ENCODE data around the gene NSUN4.
A peak's percentile ranks its signal among the peaks of the same experiment; 100 is the strongest.
"Not testable (repeated sequence)": the region's sequence is repeated elsewhere in the genome, so short reads cannot be mapped to it uniquely, and the experiment has no call there.

NSUN4 gene

DNA sequence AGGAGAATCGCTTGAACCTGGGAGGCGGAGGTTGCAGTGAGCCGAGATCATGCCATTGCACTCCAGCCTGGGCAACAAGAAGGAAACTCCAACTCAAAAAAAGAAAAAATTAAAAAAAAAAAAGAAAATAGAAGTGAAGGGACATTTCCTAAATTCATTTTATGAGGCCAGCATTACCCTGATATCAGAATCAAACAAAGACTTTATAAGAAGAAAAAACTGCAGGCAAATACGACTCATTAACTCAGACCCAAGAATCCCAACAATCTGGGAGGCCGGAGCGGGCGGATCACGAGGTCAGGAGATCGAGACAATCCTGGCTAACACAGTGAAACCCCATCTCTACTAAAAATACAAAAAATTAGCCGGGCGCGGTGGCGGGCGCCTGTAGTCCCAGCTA, 3.2 kb upstream of the NSUN4 start:
- H3K4me1 Mint-ChIP-seq: peaks cover 24% of the 10 kb centered on the region
- not testable (repeated sequence) for H3K36me3 Mint-ChIP-seq; DNase-seq (ENCODE audit: low spot score in 2 of 2); H3K9me3 Mint-ChIP-seq; ATAC-seq (ENCODE audit: low read depth); H3K27me3 Mint-ChIP-seq; H3K4me3 Mint-ChIP-seq; H3K27ac Mint-ChIP-seq

DNA sequence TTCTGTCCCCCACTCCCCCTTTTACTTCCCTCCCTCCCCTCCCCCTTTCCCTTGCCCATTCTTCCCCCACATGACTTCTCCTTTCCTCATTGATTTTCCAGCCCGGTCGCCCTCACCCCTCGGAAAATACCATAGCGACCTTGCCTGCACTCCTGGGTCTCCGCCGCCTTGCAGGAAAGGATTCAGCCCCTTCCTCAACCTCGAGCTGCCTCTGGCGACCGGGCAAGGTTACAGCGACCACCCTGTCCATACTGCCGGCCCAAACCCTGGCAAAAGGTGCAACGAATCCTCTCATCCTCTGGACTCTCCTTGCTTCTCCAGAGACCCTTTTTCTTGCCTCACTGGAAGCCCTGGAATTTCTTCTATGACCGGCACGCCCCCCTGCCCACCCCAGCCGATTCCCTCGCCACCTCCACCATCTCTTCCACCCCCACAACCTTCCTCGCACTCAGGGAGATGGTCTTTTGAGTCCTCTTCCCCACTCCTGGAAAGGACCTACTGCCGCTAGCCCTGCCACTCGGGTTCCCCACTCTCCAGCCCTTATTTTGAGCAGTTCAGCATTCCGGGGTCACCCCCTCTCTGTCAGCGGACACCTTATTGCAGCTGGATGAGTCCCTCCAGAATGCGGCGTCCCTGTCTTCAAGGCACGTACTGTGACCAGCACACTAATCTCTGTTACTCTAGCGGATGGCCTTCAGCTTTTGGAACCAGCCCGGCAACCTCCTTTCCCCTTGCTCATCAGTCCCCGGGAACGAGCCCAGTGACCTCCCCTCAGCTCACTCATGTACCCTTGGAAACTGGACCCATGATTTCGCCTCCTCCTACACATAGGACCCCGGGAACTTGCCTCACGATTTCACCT, 846 bp downstream of the NSUN4 start:
- Mint-ChIP-seq H3K9me3 (no peaks in the 10 kb centered on the region), H3K36me3 (peaks cover 24% of the 10 kb centered on the region), H3K27ac (peak overlapping the region; percentile 99), H3K27me3 (no peaks in the 10 kb centered on the region), H3K4me3 (peak overlapping the region; percentile 98), H3K4me1 (peaks cover 42% of the 10 kb centered on the region)
- ATAC-seq (ENCODE audit: low read depth): no peak
- peak in 1 of 2 donors; percentile 27 for DNase-seq (ENCODE audit: low spot score in 2 of 2)

DNA sequence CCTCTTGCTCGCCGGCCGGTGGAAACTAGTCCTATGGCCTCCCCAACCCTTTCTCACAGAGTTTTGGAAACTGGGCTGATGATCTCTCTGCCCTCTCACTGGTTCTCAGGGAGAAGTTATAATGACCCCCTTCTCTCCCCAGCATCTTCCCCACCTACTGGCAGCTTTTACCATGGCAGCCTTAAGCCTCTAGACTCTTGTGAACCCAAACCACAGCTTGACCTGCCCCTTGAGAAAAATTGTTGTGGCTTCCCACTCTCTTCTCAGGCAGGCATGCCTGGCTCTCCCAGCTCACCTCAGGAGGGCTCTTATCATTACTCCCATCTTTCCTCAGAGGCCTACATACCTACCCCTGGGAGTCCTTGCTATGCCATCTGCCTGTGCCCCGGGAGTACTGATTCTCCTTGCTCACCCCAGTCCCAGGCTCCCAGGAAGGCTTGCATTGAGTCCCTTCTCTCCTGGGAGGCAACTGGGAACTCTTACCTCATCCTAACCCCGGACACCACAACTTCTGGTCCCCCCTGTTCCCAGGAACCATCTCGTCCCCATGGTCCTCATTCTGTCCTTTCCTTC, 1.6 kb downstream of the NSUN4 start:
- peak overlapping the region; percentile 98 for H3K4me3 Mint-ChIP-seq
- H3K9me3 Mint-ChIP-seq: no peaks in the 10 kb centered on the region
- peak in 1 of 2 donors; percentile 37 for DNase-seq (ENCODE audit: low spot score in 2 of 2)
- H3K27ac Mint-ChIP-seq: peak overlapping the region; percentile 99
- peaks cover 42% of the 10 kb centered on the region for H3K4me1 Mint-ChIP-seq
- no peaks in the 10 kb centered on the region for H3K27me3 Mint-ChIP-seq
- peak; percentile 7 for ATAC-seq (ENCODE audit: low read depth)
- H3K36me3 Mint-ChIP-seq: peaks cover 30% of the 10 kb centered on the region

DNA sequence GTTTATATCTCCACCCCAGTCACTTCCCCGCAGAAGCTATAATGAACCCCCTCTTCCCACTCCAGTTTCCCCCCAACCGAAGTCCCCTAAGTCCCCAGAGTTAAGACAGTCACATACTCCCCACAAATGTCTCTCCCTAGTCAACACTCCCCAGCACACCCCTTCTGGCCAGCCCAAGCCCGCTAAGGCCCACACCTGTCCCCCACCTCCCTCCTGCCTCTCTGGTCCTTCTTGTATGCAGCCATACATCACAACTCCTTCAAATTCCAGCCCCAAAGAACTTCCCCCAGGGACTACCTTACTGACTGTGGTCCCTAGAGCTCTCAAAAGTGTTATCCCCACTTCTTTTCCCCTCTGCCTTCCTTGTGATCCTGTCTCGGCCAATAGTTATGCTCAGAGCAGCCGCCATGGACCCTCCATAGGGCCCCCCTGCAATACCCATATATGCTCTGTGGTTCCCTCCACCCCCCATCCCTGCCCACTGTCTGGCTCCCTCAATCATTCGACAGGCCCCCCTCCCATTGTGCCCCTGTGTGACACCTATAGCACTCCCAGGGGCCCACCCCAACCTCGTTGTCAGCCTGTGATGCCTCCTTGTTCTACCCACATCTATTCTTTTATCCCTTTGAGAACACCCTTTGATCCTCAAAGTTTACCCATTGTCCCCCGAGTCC, 2.2 kb downstream of the NSUN4 start:
- H3K27ac Mint-ChIP-seq: peak overlapping the region; percentile 99
- no peak for ATAC-seq (ENCODE audit: low read depth)

DNA sequence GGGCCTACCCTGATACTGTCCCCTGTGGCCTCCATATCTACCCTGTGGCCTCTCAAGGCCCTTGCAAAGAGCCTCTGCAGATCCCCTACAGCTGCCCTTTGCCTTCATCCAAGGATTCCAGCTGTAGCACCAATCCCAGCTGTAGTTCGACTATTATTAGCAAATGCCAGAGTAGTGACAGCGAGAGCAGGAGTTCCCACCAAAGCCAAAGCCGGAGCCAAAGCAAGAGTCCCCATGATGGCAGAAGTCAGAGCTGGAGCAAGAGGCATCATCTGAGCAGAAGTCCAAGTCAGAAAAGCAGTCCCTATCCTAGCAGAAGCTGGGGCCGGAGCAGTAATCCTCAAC, 2.7 kb downstream of the NSUN4 start:
- DNase-seq (ENCODE audit: low spot score in 2 of 2) (no peak), ATAC-seq (ENCODE audit: low read depth) (no peak)
- H3K27ac Mint-ChIP-seq: peak overlapping the region; percentile 99
- no peak overlapping the region for H3K4me3 Mint-ChIP-seq
- H3K9me3 Mint-ChIP-seq: no peaks in the 10 kb centered on the region
- H3K4me1 Mint-ChIP-seq: peaks cover 46% of the 10 kb centered on the region
- H3K27me3 Mint-ChIP-seq: no peaks in the 10 kb centered on the region
- peaks cover 33% of the 10 kb centered on the region for H3K36me3 Mint-ChIP-seq

More for the DNA sequence above, 2.2 kb downstream of the NSUN4 start:
- peaks cover 42% of the 10 kb centered on the region for H3K4me1 Mint-ChIP-seq
- H3K36me3 Mint-ChIP-seq: peaks cover 30% of the 10 kb centered on the region
- no peaks in the 10 kb centered on the region for H3K27me3 Mint-ChIP-seq
- no peak for DNase-seq (ENCODE audit: low spot score in 2 of 2)
- H3K9me3 Mint-ChIP-seq: no peaks in the 10 kb centered on the region
- H3K4me3 Mint-ChIP-seq: peak overlapping the region; percentile 98

DNA sequence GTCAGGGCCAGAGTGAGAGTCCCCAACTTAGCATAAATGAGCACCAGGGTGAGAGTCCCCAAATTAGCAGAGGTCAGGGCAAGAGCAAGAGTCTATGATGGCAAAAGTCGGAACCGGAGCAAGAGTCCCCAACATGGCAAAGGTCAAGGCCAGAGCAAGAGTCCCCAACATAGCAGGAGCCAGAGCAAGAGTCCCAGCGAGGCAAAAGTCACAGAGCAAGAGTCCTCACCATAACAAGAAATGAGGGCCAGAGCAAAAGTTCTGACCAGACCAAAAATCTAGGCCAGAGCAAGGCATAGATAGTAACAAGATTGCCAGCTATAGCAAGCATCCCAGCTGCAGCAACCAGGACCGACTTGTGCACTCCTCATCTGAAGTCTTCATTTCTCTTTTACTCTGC, 3.1 kb downstream of the NSUN4 start:
- H3K36me3 Mint-ChIP-seq: peaks cover 33% of the 10 kb centered on the region
- H3K27me3 Mint-ChIP-seq: no peaks in the 10 kb centered on the region
- H3K4me3 Mint-ChIP-seq: no peak overlapping the region
- ATAC-seq (ENCODE audit: low read depth) (no peak), DNase-seq (ENCODE audit: low spot score in 2 of 2) (no peak)
- peak overlapping the region; percentile 99 for H3K27ac Mint-ChIP-seq
- no peaks in the 10 kb centered on the region for H3K9me3 Mint-ChIP-seq
- H3K4me1 Mint-ChIP-seq: peaks cover 46% of the 10 kb centered on the region

DNA sequence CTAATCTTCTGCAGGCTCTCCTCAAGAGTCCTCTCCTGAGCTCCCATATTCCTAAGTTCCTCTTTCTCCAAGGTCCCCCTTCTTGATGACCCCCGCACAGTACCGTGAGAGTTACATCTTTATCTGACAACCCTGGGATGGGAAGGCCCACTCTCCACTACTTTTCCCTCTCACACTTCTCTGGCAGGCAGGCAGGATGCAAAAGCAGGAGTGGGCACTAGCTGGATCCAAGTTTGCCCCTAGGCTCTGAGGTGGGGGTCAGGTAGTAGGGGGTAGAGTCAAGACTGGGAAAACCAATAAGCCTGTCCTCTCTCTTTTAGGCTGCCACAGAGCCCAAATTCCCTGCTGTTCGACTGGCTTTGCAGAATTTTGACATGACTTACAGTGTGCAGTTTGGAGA, 3.9 kb downstream of the NSUN4 start:
- Mint-ChIP-seq H3K4me1 (peaks cover 46% of the 10 kb centered on the region), H3K27ac (peak overlapping the region; percentile 99), H3K27me3 (no peaks in the 10 kb centered on the region), H3K4me3 (no peak overlapping the region), H3K9me3 (no peaks in the 10 kb centered on the region), H3K36me3 (peaks cover 35% of the 10 kb centered on the region)
- ATAC-seq (ENCODE audit: low read depth) (no peak), DNase-seq (ENCODE audit: low spot score in 2 of 2) (no peak)

DNA sequence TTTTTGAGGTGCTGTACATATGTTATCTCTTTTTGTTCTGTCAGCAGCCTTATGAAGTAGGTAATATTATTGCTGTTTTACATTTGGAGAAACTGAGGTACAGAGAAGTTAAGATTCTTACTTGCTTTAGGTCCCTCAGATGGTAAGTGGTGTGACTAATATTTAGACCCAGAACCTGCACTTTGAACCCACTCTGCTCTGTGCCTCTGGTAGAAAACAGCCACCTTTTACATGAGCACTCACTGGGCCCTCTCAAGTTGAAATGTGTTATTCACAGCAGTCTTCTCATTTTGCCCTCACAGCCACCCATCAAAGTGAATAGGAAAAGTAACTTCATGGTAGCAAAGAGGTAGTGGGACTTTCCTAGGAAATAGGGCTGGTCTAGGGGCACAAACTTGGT, 4.7 kb downstream of the NSUN4 start:
- Mint-ChIP-seq H3K27ac (peak overlapping the region; percentile 66), H3K4me3 (no peak overlapping the region), H3K36me3 (peaks cover 39% of the 10 kb centered on the region), H3K27me3 (no peaks in the 10 kb centered on the region), H3K9me3 (no peaks in the 10 kb centered on the region), H3K4me1 (peaks cover 45% of the 10 kb centered on the region)
- ATAC-seq (ENCODE audit: low read depth): no peak
- no peak for DNase-seq (ENCODE audit: low spot score in 2 of 2)

DNA sequence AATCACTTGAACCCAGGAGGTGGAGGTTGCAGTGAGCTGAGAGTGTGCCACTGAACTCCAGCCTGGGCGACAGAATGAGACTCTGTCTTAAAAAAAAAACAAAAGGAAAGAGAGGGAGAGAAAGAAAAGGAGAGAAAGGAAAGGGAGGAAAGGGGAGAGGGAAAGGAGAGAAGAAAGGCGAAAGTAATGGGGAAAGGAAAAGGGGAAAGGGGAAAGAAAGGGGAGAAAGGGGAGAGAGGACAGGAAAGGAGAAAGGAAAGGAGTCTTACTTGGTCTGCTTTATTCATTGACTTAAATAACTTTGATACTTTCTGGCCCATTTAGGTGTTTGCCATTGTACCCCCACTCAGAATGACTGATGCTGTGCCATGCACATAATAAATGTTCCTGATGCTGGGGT, 11.8 kb downstream of the NSUN4 start:
- ATAC-seq (ENCODE audit: low read depth): no peak
- no peak for DNase-seq (ENCODE audit: low spot score in 2 of 2)
- Mint-ChIP-seq H3K9me3 (no peaks in the 10 kb centered on the region), H3K36me3 (peaks cover 25% of the 10 kb centered on the region), H3K27me3 (no peaks in the 10 kb centered on the region), H3K27ac (no peak overlapping the region), H3K4me3 (no peak overlapping the region), H3K4me1 (peaks cover 10% of the 10 kb centered on the region)

DNA sequence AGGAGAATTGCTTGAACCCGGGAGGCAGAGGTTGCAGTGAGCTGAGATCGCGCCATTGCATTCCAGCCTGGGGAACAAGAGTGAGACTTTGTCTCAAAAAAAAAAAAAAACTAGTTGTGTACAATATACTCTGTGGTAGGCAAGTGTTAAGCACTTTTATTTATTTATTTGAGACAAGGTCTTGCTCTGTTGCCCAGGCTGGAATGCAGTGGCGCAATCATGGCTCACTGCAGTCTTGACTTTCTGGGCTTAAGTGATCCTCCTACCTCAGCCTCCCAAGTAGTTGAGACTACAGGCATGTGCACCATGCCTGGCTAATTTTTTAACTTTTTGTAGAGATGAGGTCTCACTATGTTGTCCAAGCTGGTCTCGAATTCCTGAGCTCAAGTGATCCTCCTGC, 15.3 kb downstream of the NSUN4 start:
- not testable (repeated sequence) for H3K9me3 Mint-ChIP-seq; H3K27me3 Mint-ChIP-seq; H3K4me3 Mint-ChIP-seq; H3K4me1 Mint-ChIP-seq; DNase-seq (ENCODE audit: low spot score in 2 of 2); ATAC-seq (ENCODE audit: low read depth); H3K27ac Mint-ChIP-seq
- peaks cover 23% of the 10 kb centered on the region for H3K36me3 Mint-ChIP-seq

DNA sequence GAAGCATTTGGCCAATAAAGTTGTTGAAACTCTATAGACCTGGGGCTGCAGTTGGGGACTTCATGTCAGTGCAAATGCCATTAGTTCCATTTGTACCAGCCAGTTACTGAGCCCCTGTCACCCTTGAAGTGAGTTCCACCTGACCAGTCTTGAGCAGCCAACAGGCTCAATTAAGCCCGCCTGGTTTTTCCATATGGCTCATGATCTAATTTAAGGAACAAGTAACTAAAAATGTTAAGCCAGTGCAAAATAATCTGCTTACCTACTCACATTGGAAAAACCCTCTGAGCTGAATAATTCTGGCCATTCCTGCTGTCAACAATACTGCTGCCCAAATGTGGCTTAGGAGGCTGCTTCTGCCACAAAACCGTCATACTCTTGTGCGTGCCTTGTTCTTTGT, 21.6 kb downstream of the NSUN4 start:
- ATAC-seq (ENCODE audit: low read depth) (no peak), DNase-seq (ENCODE audit: low spot score in 2 of 2) (no peak)
- H3K27me3 Mint-ChIP-seq: no peaks in the 10 kb centered on the region
- peaks cover 28% of the 10 kb centered on the region for H3K36me3 Mint-ChIP-seq
- no peak overlapping the region for H3K27ac Mint-ChIP-seq
- peaks cover 2% of the 10 kb centered on the region for H3K4me1 Mint-ChIP-seq
- no peak overlapping the region for H3K4me3 Mint-ChIP-seq
- no peaks in the 10 kb centered on the region for H3K9me3 Mint-ChIP-seq

DNA sequence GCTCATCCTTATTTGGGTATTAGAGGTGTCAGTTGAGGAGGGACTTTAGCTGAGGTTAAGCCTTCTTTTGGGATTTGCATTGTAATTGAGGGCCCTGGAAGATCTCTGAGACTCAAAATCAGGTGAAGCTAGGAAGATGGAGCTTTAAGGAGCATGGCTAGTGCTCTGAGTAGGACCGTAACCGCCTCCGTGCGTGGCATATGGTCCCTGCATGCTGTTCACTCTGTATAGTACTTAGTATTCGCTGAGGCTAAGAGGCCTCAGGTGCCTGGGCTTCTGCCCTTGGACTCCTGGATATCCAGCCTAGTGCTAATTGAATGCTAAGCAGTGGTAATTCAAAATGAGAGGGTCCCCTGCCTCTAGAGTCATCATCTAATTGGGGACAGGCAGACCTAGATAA, 22.5 kb downstream of the NSUN4 start:
- peaks cover 2% of the 10 kb centered on the region for H3K4me1 Mint-ChIP-seq
- no peak overlapping the region for H3K4me3 Mint-ChIP-seq
- ATAC-seq (ENCODE audit: low read depth) (no peak), DNase-seq (ENCODE audit: low spot score in 2 of 2) (no peak)
- no peaks in the 10 kb centered on the region for H3K9me3 Mint-ChIP-seq
- no peaks in the 10 kb centered on the region for H3K27me3 Mint-ChIP-seq
- peaks cover 29% of the 10 kb centered on the region for H3K36me3 Mint-ChIP-seq
- no peak overlapping the region for H3K27ac Mint-ChIP-seq

DNA sequence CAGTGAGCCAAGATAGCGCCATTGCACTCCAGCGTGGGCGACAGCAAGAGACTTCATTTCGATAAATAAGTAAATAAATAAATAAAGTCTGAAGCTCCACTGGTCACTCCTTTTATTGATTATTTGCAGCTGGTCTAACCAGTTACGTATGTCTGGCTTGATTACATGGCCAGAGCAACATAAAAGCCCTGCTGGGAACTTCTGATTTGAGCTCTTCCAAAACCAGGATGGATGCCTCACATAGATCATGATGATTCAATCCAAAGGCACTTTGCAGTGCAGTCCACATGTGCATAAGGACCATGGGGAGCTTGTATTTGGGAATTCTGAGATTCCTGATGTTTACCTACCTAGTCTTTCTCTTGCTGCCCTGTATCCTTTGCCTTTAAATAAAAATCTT, 24.0 kb downstream of the NSUN4 start:
- H3K27me3 Mint-ChIP-seq: no peaks in the 10 kb centered on the region
- H3K9me3 Mint-ChIP-seq: no peaks in the 10 kb centered on the region
- ATAC-seq (ENCODE audit: low read depth): no peak
- H3K4me1 Mint-ChIP-seq: peaks cover 5% of the 10 kb centered on the region
- H3K27ac Mint-ChIP-seq: no peak overlapping the region
- no peak for DNase-seq (ENCODE audit: low spot score in 2 of 2)
- H3K36me3 Mint-ChIP-seq: peaks cover 31% of the 10 kb centered on the region
- no peak overlapping the region for H3K4me3 Mint-ChIP-seq

DNA sequence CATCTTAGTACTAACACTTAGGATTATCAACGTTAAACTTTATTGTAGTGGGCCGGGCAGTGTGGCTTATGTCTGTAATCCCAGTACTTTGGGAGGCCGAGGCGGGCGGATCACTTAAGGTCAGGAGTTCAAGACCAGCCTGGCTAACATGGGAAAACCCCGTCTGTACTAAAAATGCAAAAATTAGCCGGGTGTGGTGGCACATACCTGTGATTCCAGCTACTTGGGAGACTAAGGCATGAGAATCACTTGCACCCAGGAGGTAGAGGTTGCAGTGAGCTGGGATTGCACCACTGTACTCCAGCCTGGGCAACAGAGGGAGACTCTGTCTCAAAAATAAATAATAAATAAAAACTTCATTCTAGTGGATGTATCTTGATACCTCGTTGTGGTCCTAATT, 25.2 kb downstream of the NSUN4 start:
- not testable (repeated sequence) for DNase-seq (ENCODE audit: low spot score in 2 of 2); H3K27ac Mint-ChIP-seq; H3K27me3 Mint-ChIP-seq; ATAC-seq (ENCODE audit: low read depth); H3K4me3 Mint-ChIP-seq; H3K9me3 Mint-ChIP-seq
- Mint-ChIP-seq H3K4me1 (peaks cover 11% of the 10 kb centered on the region), H3K36me3 (peaks cover 26% of the 10 kb centered on the region)
